Right atrium auricular region (tissue), 2 donors: ENCODE measurements around the gene PAPOLG. TPM values are rescaled to one million over a fixed set of nuclear protein-coding genes. Genes with fewer than 3 reads are reported as not detected.

Experiments used
- DNase-seq: peaks from one replicate; pipeline ENCODE4 v3.0.0-alpha.2; 2019; ENCODE audit warnings: low spot score
- H3K27ac ChIP-seq, 2 donors: fragments of 200-600 bp; sonication (generic); 1 replicate in 1 of 2; 2 replicates in 1 of 2; pipeline ENCODE4 v1.5.1; 2016 to 2019
- H3K27me3 ChIP-seq, 2 donors: fragments of 200-600 bp; sonication (generic); one replicate each; pipeline versions ENCODE4 v1.5.1 to v1.6.0; 2017 to 2019
- H3K36me3 ChIP-seq: fragments of 200-600 bp; sonication (generic); one replicate; pipeline ENCODE4 v1.5.1; 2016
- H3K4me1 ChIP-seq, 2 donors: fragments of 200-600 bp; sonication (generic); one replicate each; pipeline versions ENCODE4 v1.5.1 to v1.6.0; 2017 to 2019
- H3K4me3 ChIP-seq, 2 donors: fragments of 200-600 bp; sonication (generic); 1 replicate in 1 of 2; 2 replicates in 1 of 2; pipeline ENCODE4 v1.5.1; 2017 to 2019; ENCODE audit warnings: mild to moderate bottlenecking in 1 of 2, moderate library complexity in 1 of 2
- H3K9me3 ChIP-seq, 2 donors: fragments of 200-600 bp; sonication (generic); one replicate each; pipeline ENCODE4 v1.5.1; 2019
- total RNA-seq, 2 donors: library from RNA; depleted of rRNA; stranded (reverse); fragments of >200 nt; gene quantifications; one replicate each; pipeline ENCODE4 v1.1.0, GENCODE V29; 2016
- TF ChIP-seq, protein P1 (sequence below), 2 donors: fragments of 200-600 bp; sonication (generic); IDR thresholded peaks; one replicate each; pipeline ENCODE4 v1.5.1; 2019; ENCODE audit warnings: antibody characterized with exemption in 2 of 2

The PAPOLG gene
- total RNA-seq, 2 donors from 2014 or later: 9.4 to 10.6 TPM

DNA sequence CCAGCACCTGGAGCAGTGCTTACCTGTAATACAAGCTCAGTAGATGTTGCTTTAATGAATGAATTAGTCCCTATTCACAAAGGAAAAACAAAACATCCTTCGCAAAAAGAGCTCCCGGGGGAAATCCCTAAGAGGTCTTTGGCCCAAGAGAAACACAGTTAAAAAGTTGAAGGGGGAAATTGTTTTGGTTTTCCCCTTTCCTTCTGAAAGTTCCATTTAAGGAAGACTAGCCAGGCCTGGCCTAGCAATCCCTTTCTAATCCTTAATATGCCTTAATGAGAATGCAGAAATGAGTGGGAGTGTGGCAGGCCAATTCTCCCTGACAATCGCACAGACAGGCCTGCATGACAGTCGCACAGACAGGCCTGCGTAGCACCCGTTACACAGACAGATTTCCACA lies 91.8 kb downstream of the PAPOLG start:
- H3K36me3 ChIP-seq: no peaks in the 10 kb centered on the region
- no peaks in the 10 kb centered on the region for H3K4me1 ChIP-seq
- DNase-seq: no peak
- no peak overlapping the region for H3K4me3 ChIP-seq
- no peaks in the 10 kb centered on the region for H3K27me3 ChIP-seq
- no peak overlapping the region for H3K27ac ChIP-seq
- H3K9me3 ChIP-seq: no peaks in the 10 kb centered on the region
- TF ChIP-seq, protein P1, sequence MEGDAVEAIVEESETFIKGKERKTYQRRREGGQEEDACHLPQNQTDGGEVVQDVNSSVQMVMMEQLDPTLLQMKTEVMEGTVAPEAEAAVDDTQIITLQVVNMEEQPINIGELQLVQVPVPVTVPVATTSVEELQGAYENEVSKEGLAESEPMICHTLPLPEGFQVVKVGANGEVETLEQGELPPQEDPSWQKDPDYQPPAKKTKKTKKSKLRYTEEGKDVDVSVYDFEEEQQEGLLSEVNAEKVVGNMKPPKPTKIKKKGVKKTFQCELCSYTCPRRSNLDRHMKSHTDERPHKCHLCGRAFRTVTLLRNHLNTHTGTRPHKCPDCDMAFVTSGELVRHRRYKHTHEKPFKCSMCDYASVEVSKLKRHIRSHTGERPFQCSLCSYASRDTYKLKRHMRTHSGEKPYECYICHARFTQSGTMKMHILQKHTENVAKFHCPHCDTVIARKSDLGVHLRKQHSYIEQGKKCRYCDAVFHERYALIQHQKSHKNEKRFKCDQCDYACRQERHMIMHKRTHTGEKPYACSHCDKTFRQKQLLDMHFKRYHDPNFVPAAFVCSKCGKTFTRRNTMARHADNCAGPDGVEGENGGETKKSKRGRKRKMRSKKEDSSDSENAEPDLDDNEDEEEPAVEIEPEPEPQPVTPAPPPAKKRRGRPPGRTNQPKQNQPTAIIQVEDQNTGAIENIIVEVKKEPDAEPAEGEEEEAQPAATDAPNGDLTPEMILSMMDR (IDR thresholded peaks at IDR 0.05): no peak

Other genes with a start within 250 kb of the PAPOLG start
- gene BCL11A, start 202.6 kb upstream of the PAPOLG start, total RNA-seq: 1 to 10 TPM; 2.2 to 3.3 TPM
- 1 to 10 TPM; 6.0 to 7.3 TPM for gene REL, start 125.3 kb downstream of the PAPOLG start, total RNA-seq